ENCODE results near the gene PTPRN2. TPM values are rescaled to one million over a fixed set of nuclear protein-coding genes. Genes with fewer than 3 reads are reported as not detected.

The PTPRN2 gene
- total RNA-seq, 1 experiment from 2014 or later, result 0.11 TPM

GRCh38 chr7:157645539-157645938 lies 942.1 kb downstream of the PTPRN2 start:
- Histone ChIP-seq H3K27me3 (replicated peaks; ENCODE audit: insufficient read depth, low read depth, low read length, poor library complexity) (peaks cover 6% of the 10 kb centered on the region), H3K36me3 (ENCODE audit: insufficient read depth, low read length, poor library complexity, severe bottlenecking) (no peaks in the 10 kb centered on the region), H3K4me1 (ENCODE audit: insufficient read depth, low read length, poor library complexity, severe bottlenecking) (no peaks in the 10 kb centered on the region), H3K27ac (ENCODE audit: low read depth, low read length, poor library complexity, severe bottlenecking) (no peak overlapping the region), H3K4me3 (ENCODE audit: low read depth, low read length, poor library complexity, severe bottlenecking) (no peak overlapping the region), H3K9me3 (ENCODE audit: low read depth, low read length, poor library complexity, severe bottlenecking) (peaks cover 3% of the 10 kb centered on the region)
- no peak for TF ChIP-seq CTCF (conservative IDR thresholded peaks at IDR 0.05; ENCODE audit: low read depth, low read length)
- no peak for TF ChIP-seq EZH2 (IDR thresholded peaks at IDR 0.05; ENCODE audit: borderline replicate concordance, low read depth, low read length, poor library complexity, severe bottlenecking)
- intact Hi-C loops (cut with micrococcal nuclease; ENCODE audit: unreplicated experiment), result no loop called here
- ChIA-PET POLR2A (ENCODE audit: low non-redundant PET) (no interaction called here), CTCF (no interaction called here)
- BruUV-seq (replicated peaks), result no TSS peak
- DNase-seq (ENCODE audit: low spot score), result no peak

- Histone ChIP-seq H3K4me1 (ENCODE audit: insufficient read depth, low read length, poor library complexity, severe bottlenecking) (no peaks in the 10 kb centered on the region), H3K4me3 (ENCODE audit: low read depth, low read length, poor library complexity, severe bottlenecking) (no peak overlapping the region), H3K36me3 (ENCODE audit: insufficient read depth, low read length, poor library complexity, severe bottlenecking) (no peaks in the 10 kb centered on the region), H3K9me3 (ENCODE audit: low read depth, low read length, poor library complexity, severe bottlenecking) (peaks cover 9% of the 10 kb centered on the region), H3K27me3 (replicated peaks; ENCODE audit: insufficient read depth, low read depth, low read length, poor library complexity) (peaks cover 12% of the 10 kb centered on the region), H3K27ac (ENCODE audit: low read depth, low read length, poor library complexity, severe bottlenecking) (no peak overlapping the region)
- ChIA-PET POLR2A (ENCODE audit: low non-redundant PET) (no interaction called here), CTCF (no interaction called here)
- DNase-seq (ENCODE audit: low spot score), result no peak
- BruUV-seq (replicated peaks), result no TSS peak
- intact Hi-C loops (cut with micrococcal nuclease; ENCODE audit: unreplicated experiment), result no loop called here
- TF ChIP-seq EZH2 (IDR thresholded peaks at IDR 0.05; ENCODE audit: borderline replicate concordance, low read depth, low read length, poor library complexity, severe bottlenecking), result no peak
- no peak for TF ChIP-seq CTCF (conservative IDR thresholded peaks at IDR 0.05; ENCODE audit: low read depth, low read length)
These were observed 942.7 kb downstream of the PTPRN2 start for GRCh38 chr7:157644946-157645345.

DNA sequence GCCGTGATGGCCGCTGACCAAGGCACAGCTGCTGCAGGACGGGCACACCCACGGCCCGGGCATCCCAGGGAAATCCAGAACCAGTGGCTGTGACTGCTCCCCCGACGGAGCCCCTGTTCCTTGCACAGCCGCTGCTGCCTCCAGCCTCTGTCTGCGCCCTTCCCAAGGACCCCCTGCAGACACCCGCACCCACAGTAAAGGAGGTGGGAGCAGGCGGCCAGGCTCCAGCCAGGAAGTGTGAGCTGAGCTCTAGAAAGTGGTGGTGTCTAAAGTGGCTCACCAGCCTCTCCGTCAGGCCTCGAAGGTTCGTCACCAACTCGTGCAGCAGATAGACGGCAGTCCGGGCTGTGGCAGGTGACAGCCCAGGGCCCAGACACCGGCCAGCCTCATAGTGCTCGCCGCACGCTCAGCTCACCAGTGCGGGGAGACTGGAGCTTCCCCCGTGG lies 944.1 kb downstream of the PTPRN2 start:
- H3K9me3 ChIP-seq (ENCODE audit: low read depth, low read length, poor library complexity, severe bottlenecking), result peaks cover 12% of the 10 kb centered on the region
- TF ChIP-seq EZH2 (IDR thresholded peaks at IDR 0.05; ENCODE audit: borderline replicate concordance, low read depth, low read length, poor library complexity, severe bottlenecking) (no peak), CTCF (conservative IDR thresholded peaks at IDR 0.05; ENCODE audit: low read depth, low read length) (no peak)
- H3K4me1 ChIP-seq (ENCODE audit: insufficient read depth, low read length, poor library complexity, severe bottlenecking), result no peaks in the 10 kb centered on the region
- intact Hi-C loops (cut with micrococcal nuclease; ENCODE audit: unreplicated experiment), result no loop called here
- no peak for DNase-seq (ENCODE audit: low spot score)
- BruUV-seq (replicated peaks), result no TSS peak
- ChIA-PET POLR2A (ENCODE audit: low non-redundant PET) (no interaction called here), CTCF (no interaction called here)
- no peak overlapping the region for H3K4me3 ChIP-seq (ENCODE audit: low read depth, low read length, poor library complexity, severe bottlenecking)
- no peak overlapping the region for H3K27ac ChIP-seq (ENCODE audit: low read depth, low read length, poor library complexity, severe bottlenecking)
- peaks cover 13% of the 10 kb centered on the region for H3K27me3 ChIP-seq (replicated peaks; ENCODE audit: insufficient read depth, low read depth, low read length, poor library complexity)
- H3K36me3 ChIP-seq (ENCODE audit: insufficient read depth, low read length, poor library complexity, severe bottlenecking), result no peaks in the 10 kb centered on the region

Measured in A673 (cell line).